ENCODE data around the gene ATF7IP.

DNA sequence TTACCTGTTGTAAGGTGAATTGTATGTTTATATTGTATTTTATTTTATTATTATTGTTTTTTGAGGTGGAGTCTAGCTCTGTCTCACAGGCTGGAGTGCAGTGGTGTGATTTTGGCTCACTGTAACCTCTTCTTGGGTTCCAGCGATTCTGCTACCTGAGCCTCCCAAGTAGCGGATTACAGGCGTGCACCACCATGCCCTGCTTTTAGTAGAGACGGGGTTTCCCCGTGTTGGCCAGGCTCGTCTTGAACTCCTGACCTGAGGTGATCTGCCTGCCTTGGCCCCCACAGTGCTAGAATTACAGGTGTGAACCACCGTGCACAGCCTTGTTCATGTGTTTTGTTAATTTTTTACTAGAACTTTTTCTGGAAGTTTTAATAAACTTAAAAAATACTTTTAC is 3.8 kb downstream of the ATF7IP start:
- no peak for TF ChIP-seq YY1 (IDR thresholded peaks at IDR 0.05; ENCODE audit: insufficient read depth, insufficient read length)
- no peak for TF ChIP-seq ZNF274 (IDR thresholded peaks at IDR 0.05; ENCODE audit: low read depth, low read length)
- TF ChIP-seq SUZ12 (IDR thresholded peaks at IDR 0.05; ENCODE audit: extremely low read depth, insufficient read depth, insufficient read length) = no peak

Data from NT2/D1 (cell line).